Transverse colon (tissue), 4 donors: ENCODE results near the gene TCF25. TPM values are rescaled to one million over a fixed set of nuclear protein-coding genes. Genes with fewer than 3 reads are reported as not detected.

Source experiments
- DNase-seq: peaks from one replicate; pipeline ENCODE4 v3.0.0-alpha.2; 2019
- H3K27ac ChIP-seq, 4 donors: fragments of 200-600 bp; sonication (generic); 2 replicates each; pipeline ENCODE4 v1.5.1; 2016 to 2018; ENCODE audit warnings: inconsistent platforms in 4 of 4
- H3K27me3 ChIP-seq: fragments of 200-600 bp; sonication (generic); 2 replicates; pipeline ENCODE4 v1.5.1; 2017; ENCODE audit warnings: inconsistent platforms
- H3K36me3 ChIP-seq, 4 donors: fragments of 200-600 bp; sonication (generic); 2 replicates each; pipeline ENCODE4 v1.5.1; 2017 to 2019; ENCODE audit warnings: inconsistent platforms in 4 of 4
- H3K4me1 ChIP-seq, 4 donors: fragments of 200-600 bp; sonication (generic); 2 replicates each; pipeline ENCODE4 v1.5.1; 2017 to 2020; ENCODE audit warnings: inconsistent platforms in 4 of 4
- H3K4me3 ChIP-seq, 4 donors: fragments of 200-600 bp; sonication (generic); 1 replicate in 1 of 4; 2 replicates in 3 of 4; pipeline versions ENCODE4 v1.5.1 to v1.6.1; 2017 to 2019; ENCODE audit warnings: inconsistent platforms in 4 of 4
- H3K9me3 ChIP-seq, 2 donors: fragments of 200-600 bp; sonication (generic); 2 replicates each; pipeline ENCODE4 v1.5.1; 2017 to 2019; ENCODE audit warnings: inconsistent platforms in 2 of 2
- CTCF ChIP-seq, 5 experiments: fragments of 200-600 bp in 3 of 5; fragments of 450-650 bp in 2 of 5; sonication (generic) in 3 of 5; IDR thresholded peaks; 1 replicate in 2 of 5; 2 replicates in 3 of 5; pipeline ENCODE4 v1.5.1; 2016 to 2017; ENCODE audit warnings: antibody characterized with exemption in 5 of 5, inconsistent platforms in 3 of 5, mild to moderate bottlenecking in 2 of 5, moderate library complexity in 1 of 5
- EP300 ChIP-seq: sonication (generic); formaldehyde crosslinking; IDR thresholded peaks from one replicate; pipeline ENCODE4 v1.6.1; 2017; ENCODE audit warnings: antibody characterized with exemption, low read depth
- POLR2A ChIP-seq: fragments of 450-650 bp; IDR thresholded peaks from one replicate; pipeline ENCODE4 v1.6.1; 2016; ENCODE audit warnings: antibody characterized with exemption, mild to moderate bottlenecking, moderate library complexity
- POLR2AphosphoS5 ChIP-seq, 3 donors: sonication (generic); formaldehyde crosslinking; IDR thresholded peaks; one replicate each; pipeline ENCODE4 v1.6.1; 2016; ENCODE audit warnings: antibody characterized with exemption in 3 of 3
- WGBS, 2 donors: methylation state at CpG; one replicate each; pipeline ENCODE4 v1.1.5; 2018; ENCODE audit warnings: low coverage in 1 of 2; 5-methylcytosine and 5-hydroxymethylcytosine counted together
- in situ Hi-C, 4 donors: fragments of 200-750 bp; cut with MboI; loops; one replicate each; pipeline versions ENCODE4 v1.15.0 to v1.15.1; 2017; ENCODE audit warnings: low sequenced_read_pairs in 3 of 4, low pct_ligation_motif_present in 1 of 4, low pct_unique_long_range_greater_than_20kb in 1 of 4
- intact Hi-C: fragments of 100-400 bp; cut with DNase I; formaldehyde crosslinking; loops from one replicate; pipeline ENCODE4 v1.15.1; 2023; ENCODE audit warnings: low total_unique reads
- total RNA-seq, 4 donors: library from RNA; depleted of rRNA; stranded (reverse); fragments of >200 nt; gene quantifications; one replicate each; pipeline ENCODE4 v1.1.0, GENCODE V29; 2016

TCF25 gene
- total RNA-seq, 4 donors from 2014 or later: 202 to 648 (median 354) TPM

GRCh38 chr16:89921131-89921701 is 47.8 kb downstream of the TCF25 start:
- Histone ChIP-seq H3K27ac (peak overlapping the region; percentile 80 to 86 (median 80)), H3K9me3 (no peaks in the 10 kb centered on the region), H3K36me3 (no peaks in the 10 kb centered on the region), H3K27me3 (peaks cover 83% of the 10 kb centered on the region), H3K4me3 (no peak overlapping the region), H3K4me1 (peaks cover 25 to 73% (median 59%) of the 10 kb centered on the region in 4 donors)
- 34% methylated on average over 13 of the region's 14 CpGs; no CpG with 5 or more reads in 1 of the 2 donors for WGBS, 2 donors
- no peak for DNase-seq
- intact Hi-C loops: no loop called here
- no peak for TF ChIP-seq EP300
- TF ChIP-seq POLR2AphosphoS5 (IDR thresholded peaks at IDR 0.05): no peak
- no peak for TF ChIP-seq CTCF (IDR thresholded peaks at IDR 0.05)
- TF ChIP-seq POLR2A: no peak
- in situ Hi-C loops: no loop called here

GRCh38 chr16:89921702-89922476 is 48.5 kb downstream of the TCF25 start:
- Histone ChIP-seq H3K27me3 (peaks cover 90% of the 10 kb centered on the region), H3K36me3 (no peaks in the 10 kb centered on the region), H3K9me3 (no peaks in the 10 kb centered on the region), H3K4me1 (peaks cover 28 to 79% (median 64%) of the 10 kb centered on the region in 4 donors), H3K27ac (peak overlapping the region; percentile 80 to 86 (median 80)), H3K4me3 (peak overlapping the region in 1 of 4 donors; percentile 54)
- in situ Hi-C loops (no loop called here), intact Hi-C loops (no loop called here)
- TF ChIP-seq POLR2AphosphoS5 (IDR thresholded peaks at IDR 0.05) (peak; percentile 29 to 79 (median 56)), EP300 (no peak), CTCF (IDR thresholded peaks at IDR 0.05) (no peak), POLR2A (no peak)
- WGBS, 2 donors: 2 to 5% methylated on average over 4 to 22 of the region's 22 CpGs
- DNase-seq: peak; percentile 59

GRCh38 chr16:89922477-89922883 is 49.1 kb downstream of the TCF25 start:
- intact Hi-C loops: no loop called here
- Histone ChIP-seq H3K27ac (peak overlapping the region; percentile 80 to 86 (median 80)), H3K4me3 (peak overlapping the region; percentile 34 to 58 (median 56)), H3K9me3 (no peaks in the 10 kb centered on the region), H3K27me3 (peaks cover 90% of the 10 kb centered on the region), H3K4me1 (peaks cover 25 to 75% (median 62%) of the 10 kb centered on the region in 4 donors), H3K36me3 (no peaks in the 10 kb centered on the region)
- DNase-seq: peak; percentile 66
- in situ Hi-C loops: no loop called here
- WGBS, 2 donors: 1% methylated on average over 31 of the region's 31 CpGs; no CpG with 5 or more reads in 1 of the 2 donors
- TF ChIP-seq POLR2A (no peak), CTCF (IDR thresholded peaks at IDR 0.05) (no peak), EP300 (no peak), POLR2AphosphoS5 (IDR thresholded peaks at IDR 0.05) (peak in 2 of 3 donors; percentile 56 to 76)

GRCh38 chr16:89922884-89923639 is 49.7 kb downstream of the TCF25 start, which contains the start of gene TUBB3:
Gene TUBB3, plus strand, starts transcription at chr16:89923342. Its CDS starts 60 bp downstream, at chr16:89923402.
- Histone ChIP-seq H3K27ac (peak within 1 kb of the TSS; percentile 80 to 86 (median 80)), H3K27me3 (peaks cover 95% of the 10 kb centered on the region), H3K4me3 (peak within 1 kb of the TSS; percentile 34 to 58 (median 56)), H3K4me1 (peaks cover 19 to 70% (median 56%) of the 10 kb centered on the region in 4 donors), H3K36me3 (no peaks in the 10 kb centered on the region), H3K9me3 (no peaks in the 10 kb centered on the region)
- intact Hi-C loops: no loop called here
- peak; percentile 58 for DNase-seq
- in situ Hi-C loops: no loop called here
- TF ChIP-seq CTCF (IDR thresholded peaks at IDR 0.05) (no peak), POLR2AphosphoS5 (IDR thresholded peaks at IDR 0.05) (peak in 2 of 3 donors; percentile 44 to 45)
- 0% methylated on average over 54 of the region's 88 CpGs; no CpG with 5 or more reads in 1 of the 2 donors for WGBS, 2 donors
